Inflammatory macrophage treated with lipopolysaccharide for 4 hours (primary cell): ENCODE measurements around the gene RPS27A.
"Not testable (repeated sequence)": the region's sequence is repeated elsewhere in the genome, so short reads cannot be mapped to it uniquely, and the experiment has no call there.

Source experiments
- DNase-seq: peaks from one replicate; pipeline ENCODE4 v3.0.0-alpha.2; 2020

Gene RPS27A

DNA sequence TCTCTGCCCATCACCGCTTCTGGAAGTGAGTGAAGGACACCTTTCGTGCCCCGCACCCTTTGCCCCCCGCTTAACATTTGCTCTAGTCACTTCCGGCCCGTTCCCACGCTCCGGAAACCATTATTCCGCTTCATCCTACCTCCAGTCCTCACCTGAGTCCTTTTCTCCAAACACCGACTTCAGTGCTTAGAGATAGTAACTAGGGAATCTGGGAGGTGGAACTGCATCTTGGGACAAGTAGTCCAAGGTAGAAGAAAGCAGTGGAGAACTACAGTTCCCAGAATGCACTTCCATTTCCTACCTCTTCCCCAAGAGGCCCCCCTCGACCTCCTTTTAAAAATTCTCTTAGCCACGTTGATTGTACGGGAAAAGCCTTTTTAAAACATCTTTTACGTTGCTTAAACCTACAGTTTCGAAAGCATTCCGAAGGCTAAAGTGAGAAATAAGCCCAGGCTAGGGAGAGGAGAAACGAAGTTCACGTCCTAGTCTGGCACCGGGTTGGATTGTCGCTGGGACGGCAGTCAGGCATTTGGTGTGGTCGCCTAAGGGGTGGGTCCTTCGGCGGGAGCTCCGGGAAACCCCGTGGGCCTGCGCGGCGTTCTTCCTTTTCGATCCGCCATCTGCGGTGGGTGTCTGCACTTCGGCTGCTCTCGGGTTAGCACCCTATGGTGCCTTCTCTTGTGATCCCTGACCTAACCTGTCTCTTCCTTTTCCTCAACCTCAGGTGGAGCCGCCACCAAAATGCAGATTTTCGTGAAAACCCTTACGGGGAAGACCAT lies at the start of gene RPS27A, which contains the start of gene CLHC1:
Gene RPS27A (plus strand): TSS at position 605 of the 779 bp plus-strand sequence. CDS start 137 bp downstream, at position 742.
Gene CLHC1 (minus strand): TSS at position 210 of the 779 bp plus-strand sequence. CDS start 9,882 bp downstream, outside the sequence.
- peak; percentile 92 for DNase-seq

DNA sequence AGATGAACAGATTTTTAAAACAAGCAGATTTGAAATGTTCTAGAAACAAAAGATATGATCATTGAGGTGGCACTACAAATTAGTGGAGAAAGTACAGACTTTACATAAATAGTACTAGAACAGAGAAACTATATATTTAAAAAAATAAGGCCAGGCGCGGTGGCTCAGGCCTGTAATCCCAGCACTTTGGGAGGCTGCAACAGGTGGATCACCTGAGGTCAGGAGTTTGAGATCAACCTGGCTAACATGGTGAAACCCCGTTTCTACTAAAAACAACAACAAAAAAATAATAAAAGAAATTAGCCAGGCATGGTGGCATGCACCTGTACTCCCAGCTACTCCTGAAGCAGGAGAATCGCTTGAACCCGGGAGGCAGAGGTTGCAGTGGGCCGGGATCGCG lies 45.7 kb upstream of the RPS27A start:
- DNase-seq = not testable (repeated sequence)

DNA sequence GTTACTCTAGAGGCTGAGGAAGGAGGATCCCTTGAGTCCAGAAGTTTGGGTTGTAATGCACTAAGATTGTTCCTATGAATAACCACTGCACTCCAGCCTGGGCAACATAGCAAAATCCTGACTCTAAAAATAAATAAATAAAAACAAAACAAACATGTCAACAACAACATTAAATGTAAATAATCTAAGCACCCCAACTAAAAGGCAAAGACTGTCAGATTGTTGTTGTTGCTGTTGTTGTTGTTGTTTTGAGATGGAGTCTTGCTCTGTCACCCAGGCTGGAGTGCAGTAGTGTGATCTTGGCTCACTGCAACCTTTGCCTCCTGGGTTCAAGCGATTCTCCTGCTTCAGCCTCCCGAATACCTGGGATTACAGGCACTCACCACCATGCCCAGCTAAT lies 40.6 kb upstream of the RPS27A start:
- DNase-seq = not testable (repeated sequence)

DNA sequence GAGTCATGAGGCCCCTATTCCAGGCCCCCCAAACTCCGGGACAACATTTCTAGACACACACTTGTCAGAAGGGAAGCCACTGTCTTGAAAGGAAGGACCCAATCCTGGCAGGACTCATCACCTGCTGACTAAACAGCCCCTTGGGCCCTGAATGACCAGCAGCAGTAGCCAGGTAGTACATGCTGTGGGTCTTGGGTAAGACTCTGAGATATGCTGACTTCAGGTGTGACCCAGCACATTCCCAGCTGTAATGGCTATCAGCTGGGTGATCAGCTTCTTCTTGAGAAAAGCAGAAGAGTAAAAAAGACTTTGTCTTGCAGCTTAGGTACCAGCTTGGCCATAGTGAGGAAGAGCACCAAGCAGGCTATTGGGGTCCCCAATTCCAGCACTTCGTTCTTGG lies 36.0 kb upstream of the RPS27A start:
- DNase-seq = no peak

DNA sequence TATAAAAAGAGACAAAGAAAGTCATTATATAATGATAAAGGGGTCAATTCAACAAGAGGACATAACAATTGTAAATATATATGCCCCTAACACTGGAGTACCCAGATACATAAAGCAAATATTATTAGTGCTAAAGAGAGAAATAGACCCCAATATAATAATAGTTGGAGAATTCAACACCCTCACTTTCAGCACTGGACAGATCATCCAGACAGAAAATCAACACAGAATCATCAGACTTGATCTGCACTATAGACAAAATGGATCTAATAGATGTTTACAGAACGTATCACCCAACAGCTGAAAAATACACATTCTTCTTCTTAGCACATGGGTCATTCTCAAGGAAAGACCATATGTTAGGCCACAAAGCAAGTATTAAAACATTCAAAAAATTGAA lies 32.1 kb upstream of the RPS27A start:
- DNase-seq = no peak

DNA sequence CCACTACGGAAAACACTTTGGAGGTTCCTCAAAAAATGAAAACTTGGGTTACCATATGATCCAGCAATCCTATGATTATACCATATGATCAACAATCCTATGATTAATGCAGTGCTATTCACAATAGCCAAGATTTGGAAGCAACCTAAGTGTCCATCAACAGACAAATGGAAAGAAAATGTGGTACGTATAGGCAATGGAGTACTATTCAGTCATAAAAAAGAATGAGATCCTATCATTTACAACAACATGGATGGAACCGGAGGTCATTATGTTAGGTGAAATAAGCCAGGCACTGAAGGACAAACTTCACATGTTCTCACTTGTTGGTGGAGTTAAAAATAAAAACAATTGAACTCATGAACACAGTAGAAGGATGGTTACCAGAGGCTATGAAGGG lies 28.0 kb upstream of the RPS27A start:
- DNase-seq = no peak

DNA sequence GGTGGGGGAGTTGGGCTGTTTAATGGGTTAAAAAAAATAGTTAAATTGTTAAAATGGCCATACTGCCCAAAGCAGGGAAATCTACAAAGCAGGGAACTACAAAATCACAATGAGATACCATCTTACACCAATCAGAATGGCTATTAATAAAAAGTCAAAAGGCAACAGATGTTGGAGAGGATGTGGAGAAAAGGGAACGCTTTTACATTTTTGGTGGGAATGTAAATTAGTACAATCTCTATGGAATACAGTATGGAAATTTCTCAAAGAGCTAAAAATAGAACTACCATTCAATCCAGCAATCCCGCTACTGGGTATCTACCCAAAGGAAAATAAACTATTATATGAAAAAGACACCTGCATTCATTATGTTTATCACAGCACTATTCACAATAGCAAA lies 27.5 kb upstream of the RPS27A start:
- DNase-seq = no peak

DNA sequence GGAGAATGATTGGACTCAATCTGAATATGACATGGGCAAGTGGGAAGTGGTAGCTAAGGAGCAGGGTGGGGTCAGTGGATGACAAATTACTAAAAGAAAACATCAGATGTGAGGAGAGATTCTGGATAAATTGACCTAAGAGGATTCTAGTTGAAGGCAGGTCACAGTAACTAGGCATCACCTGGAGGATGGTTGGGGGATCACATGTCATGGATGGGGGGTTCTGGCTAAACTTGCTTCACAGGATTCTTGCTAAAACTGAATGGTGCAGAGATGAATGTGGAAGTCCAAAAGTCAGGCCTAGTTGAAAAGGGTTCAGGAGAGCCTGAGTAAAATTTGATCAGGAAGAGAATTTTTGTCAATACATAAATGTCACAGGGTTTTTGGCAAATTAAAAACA lies 18.7 kb upstream of the RPS27A start:
- DNase-seq = no peak

DNA sequence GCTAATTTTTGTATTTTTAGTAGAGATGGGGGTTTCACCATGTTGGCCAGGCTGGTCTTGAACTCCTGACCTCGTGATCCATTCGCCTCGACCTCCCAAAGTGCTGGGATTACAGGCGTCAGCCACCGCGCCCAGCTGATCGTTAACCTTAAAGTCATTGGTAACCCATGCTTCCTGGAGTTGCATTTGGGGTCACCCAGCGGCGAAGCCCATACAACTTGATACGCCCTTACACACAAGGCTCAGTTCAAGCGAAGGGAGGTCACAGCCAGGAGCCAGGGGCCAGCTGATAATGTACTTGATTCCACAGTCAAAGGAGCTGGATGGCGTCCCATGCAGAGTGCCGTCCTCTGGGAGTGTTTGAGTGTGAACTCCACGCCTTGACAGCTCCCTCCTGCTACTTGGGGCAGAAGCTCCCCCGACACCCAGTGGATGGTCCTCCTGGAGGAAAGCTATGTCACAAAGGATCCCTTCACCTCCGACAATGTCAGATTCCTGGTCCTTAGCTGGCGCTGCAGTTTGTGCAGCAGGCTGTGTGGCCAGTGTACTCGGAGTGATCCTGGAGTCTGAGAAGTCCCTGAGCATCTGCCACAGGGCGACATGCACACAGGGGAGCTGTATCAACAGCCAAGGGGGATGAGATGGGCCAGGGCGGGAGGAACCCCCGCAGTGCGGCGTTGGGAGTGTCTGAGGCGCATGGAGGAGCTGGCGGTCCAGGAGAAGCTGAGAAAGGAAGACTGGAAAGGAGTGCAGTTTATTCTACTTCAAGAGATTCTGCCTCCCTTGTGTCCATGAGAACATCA lies 8.3 kb upstream of the RPS27A start:
- no peak for DNase-seq

DNA sequence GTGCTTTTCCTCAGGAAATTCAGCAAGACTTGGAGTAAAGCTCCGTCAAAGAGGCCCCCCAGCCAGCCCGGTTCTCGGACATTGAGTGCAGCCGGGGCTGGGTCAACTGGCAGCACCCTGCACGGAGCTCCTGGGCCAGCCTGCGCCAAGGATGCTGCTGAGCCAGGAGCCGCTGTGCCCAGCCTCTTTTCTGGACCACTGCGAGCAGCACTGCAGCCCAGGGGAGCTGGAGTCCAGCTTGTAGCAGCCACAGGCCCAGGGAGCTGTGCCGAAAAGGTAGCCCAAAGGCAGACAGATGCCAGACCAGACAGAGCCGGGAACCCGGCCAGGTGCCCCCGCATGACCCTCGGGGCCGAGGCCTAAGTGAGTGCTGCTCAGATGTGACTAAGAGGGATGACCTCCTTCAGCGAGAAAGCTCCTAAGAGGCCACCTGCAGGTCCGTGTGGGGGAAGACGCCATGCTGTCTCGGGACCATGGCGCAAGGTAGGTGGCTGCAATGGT lies 7.7 kb upstream of the RPS27A start:
- DNase-seq = no peak

DNA sequence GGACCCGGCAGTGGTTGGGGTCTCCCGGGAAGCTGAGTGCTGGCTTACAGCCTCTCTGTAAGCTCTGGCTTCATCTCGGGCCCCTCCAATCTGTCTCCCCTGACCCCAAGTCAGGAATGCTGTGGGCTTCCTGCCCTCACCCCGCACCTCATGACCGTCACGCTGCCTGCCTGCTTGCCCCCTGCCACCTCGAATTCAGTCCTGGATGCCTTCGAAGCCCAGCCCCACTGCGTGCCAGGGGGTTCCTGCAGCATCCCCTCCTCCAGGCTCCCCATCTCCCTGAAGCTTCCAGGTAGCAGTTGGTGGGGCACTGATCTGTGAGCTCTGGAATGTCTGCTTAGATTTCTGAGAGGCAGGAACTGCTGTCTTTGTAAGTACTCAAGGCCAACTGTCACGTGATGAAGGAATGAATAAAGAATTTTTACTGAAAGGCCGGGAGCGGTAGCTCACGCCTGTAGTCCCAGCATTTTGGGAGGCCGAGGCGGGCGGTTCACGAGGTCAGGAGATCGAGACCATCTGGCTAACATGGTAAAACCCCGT lies 6.9 kb upstream of the RPS27A start:
- DNase-seq = no peak

DNA sequence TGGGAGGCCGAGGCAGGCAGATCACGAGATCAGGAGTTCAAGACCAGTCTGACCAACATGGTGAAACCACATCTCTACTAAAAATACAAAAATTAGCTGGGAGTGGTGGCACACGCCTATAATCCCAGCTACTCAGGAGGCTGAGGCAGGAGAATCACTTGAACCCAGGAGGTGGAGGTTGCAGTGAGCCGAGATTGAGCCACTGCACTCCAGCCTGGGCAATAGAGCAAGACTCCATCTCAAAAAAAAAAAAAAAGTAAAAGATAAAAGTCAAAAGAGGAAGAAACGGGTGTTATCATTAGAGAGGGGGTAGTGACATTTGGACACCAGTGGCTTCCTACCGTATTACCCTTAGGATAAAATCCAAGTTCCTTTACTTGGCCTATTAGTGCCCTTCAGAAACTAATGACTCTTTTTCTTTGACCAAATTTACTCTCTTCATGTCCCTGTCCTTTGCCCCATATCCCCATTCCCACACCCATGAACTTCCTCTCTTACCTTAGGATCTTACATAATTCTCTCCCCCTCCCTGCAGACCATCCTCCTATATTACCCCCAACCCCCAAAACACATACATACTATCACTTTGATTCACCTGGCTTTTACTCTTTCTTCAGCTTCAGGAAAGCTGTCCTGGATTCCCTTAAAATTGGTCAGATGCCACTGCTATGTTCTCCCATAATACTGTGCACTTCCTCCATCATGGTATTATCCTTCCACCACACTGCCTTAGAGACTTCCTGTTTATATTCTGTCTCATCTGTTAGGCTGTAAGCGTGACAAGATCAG lies 4.9 kb upstream of the RPS27A start:
- peak; percentile 69 for DNase-seq

DNA sequence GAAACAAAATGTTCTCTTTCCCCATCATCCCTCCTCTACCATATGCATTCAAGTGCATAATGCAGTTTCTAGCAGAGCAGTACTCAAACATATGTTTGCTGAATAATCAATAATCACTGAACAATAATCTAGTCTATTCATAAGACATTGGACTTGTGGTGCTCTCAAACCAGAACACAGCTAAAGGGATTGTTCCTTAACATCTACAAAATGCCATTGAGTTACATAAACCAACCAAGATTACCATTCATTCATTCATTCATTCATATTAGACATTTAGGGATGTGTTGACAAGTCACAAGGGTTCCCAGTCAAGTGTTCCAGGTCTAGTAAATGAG lies 4.3 kb upstream of the RPS27A start:
- DNase-seq = no peak

DNA sequence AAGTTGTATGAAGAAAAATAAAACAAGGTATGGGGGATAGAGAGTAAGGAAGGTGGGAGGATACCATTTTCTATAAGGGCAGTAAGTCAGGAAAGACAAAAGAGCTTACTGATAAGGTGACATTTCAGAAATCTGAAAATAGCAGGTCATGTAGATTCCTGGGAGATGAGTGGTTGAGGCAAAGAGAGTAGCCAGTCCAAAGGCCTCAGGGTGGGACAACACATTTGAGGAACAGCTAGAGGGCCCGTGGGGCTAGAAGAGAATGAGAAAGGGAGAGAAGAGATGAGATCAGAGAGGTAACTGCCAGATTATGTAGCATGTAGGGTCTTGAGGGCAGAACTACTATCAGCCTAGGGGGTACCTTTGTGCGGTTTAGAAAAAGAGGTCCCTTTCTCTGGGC lies 3.3 kb upstream of the RPS27A start:
- DNase-seq = no peak

DNA sequence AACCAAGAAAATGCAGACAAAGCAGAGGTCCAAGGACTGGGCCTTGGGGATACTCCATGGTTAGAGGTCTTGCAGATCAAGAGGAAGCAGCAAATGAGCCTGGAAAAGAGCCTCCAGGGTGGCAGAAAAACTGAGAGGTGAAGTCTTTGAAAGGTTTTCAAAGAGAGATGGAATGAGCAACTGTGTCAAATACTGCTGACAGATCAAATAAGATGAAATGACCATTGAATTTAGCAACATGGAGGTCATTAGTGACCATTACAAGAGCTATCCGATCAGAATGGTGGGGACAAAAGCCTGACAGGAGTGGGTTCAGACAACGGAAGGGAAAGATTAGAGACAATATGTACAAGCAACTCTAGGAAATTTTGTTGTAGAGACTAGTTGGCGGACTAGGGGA lies 1.9 kb upstream of the RPS27A start:
- DNase-seq = no peak

DNA sequence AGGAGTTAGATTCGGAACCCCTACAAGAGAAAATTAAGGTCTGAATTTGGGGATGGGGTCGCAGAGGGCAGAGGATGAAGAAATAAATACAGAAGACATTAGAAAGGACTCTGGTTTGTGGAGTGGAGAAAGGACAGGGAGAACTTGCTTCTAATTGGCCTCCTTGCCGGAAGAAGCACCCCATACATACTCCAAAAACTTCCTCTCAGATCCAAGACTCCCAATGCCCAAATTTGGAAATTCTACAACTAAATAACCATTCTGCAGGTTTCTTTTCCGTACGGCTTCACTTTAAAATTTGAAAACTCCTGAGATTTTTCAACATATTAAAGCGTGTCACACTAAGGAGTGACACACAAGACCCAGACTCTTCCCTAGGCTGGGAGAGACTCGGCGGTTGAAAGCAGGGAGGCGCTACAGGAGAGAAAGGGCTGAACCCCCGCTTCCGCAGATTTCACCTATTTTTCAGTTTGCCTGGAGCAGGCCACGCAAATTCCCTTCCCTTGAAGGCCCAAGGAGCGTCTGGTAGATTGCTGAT lies 873 bp upstream of the RPS27A start:
- DNase-seq = peak; percentile 9

DNA sequence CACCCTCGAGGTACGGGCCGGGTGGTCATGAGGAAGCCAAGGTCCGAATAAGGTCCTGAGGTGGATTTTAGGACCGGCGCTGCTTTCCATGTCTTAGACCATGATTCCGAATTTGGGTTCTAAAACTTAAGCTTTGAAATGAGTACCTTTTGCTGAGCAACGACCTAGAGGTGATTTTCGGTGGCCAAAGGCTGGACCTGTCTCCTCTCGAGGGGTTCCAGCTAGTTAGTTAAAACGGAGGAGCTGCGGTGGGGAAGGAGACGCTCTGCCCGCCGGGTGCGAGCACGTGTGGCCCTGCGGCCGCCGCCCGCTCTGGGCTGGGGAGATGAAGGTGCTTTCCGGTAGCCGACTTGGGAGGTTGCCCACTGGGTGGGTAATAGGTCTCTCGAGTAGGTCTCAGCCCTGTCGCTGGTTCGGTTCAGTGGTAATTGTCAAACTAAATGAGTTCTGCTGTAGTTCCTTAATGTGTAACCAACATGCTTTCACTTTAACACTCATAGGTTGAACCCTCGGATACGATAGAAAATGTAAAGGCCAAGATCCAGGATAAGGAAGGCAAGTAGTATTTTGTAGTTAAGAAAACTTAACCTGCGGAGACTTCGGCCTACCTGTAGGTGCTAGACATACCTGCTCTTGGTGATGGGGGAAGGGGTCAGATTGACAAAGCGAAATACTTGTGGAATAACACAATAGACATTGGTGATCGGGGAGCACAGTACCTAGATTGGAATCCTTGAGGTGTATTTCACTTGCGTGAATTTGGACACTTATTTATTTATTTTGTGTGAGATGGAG lies 572 bp downstream of the RPS27A start:
- peak; percentile 17 for DNase-seq

DNA sequence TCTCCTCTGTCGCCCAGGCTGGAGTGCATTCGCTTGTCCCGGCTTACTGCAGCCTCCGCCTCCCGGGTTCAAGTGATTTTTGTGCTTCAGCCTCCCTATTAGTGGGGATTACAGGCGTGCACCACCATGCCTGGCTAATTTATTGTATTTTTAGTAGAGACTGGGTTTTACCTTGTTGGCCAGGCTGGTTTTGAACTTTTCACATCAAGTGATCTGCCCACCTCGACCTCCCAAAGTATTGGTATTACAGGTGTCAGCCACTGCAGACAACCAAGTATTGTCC lies 1.1 kb downstream of the RPS27A start:
- DNase-seq = no peak

DNA sequence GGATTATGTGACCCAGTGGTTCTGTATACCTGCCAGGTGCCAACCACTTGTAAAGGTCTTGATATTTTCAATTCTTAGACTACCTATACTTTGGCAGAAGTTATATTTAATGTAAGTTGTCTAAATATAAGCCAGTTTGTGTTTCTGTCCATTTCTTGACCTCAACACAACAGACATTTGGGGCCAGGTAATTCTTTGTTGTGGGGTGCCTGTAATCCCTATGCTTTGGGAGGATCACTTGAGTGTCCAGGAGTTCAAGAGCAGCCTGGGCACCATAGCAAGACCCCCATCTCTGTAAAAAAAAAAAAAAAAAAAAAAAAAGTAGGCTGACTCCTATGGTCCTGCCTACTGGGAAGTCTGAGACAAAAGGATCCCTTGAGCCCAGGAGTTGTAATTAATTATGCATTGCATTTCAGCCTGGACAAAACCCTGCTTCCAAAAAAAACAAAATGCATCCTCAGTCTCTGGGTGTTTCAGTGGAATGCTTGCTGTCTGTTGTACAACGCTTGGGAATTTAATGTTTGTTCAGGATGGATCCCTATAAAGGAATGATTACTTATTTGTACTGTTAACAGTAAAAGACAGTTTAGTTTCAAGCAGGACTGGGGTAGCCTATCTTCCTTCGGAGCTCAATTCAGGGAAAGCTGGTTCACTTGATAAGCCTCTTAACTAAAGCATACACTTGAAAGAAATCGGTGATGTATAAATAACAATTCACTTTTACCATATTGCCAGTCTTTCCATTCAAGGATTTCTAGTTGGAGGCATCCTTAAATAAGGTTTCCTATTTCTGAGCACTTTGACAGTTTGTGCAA lies 3.4 kb downstream of the RPS27A start:
- no peak for DNase-seq

DNA sequence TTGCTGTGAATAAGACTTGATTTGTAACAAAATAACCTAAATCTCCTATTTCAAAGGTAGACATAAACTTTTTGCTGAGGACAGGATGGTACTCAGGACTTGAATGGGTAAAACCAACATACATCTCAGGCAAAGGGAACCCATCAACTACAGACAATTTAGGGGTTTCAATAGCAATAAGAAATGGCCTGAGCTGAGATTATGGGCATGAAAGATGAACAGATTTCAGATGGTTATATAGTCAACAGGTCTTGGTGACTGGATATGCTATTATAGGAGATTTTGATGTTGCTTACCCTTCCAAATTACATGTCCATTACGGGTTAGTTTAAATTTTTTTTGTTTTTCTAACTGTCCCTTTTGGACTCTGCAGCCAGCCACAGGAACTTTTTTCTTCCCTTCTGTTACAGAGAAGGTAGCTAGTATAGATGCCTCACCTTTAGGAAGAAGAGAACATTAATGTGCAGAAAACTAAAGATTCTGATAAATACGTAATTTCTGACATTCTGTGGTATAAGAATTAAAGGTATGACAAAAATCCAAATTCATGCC lies 4.6 kb downstream of the RPS27A start:
- no peak for DNase-seq
